GOT3 (cell line): ENCODE data around the gene LMO4.

Experiments used
- DNase-seq: peaks from one replicate; lab custom pipeline; 2025; ENCODE audit warnings: mixed read lengths; lab: John Stamatoyannopoulos, UW

LMO4 gene

GRCh38 chr1:87328272-87329050 is at the start of gene LMO4:
TSS of gene LMO4 (plus strand) at chr1:87328880. CDS start at chr1:87332016, 3,136 bp downstream.
- peak; percentile 41 for DNase-seq

GRCh38 chr1:87279536-87279875 is 49.2 kb upstream of the LMO4 start:
- no peak for DNase-seq

- no peak for DNase-seq
Observed at GRCh38 chr1:87279966-87280535, 48.6 kb upstream of the LMO4 start.

GRCh38 chr1:87284456-87285240 is 44.0 kb upstream of the LMO4 start:
- DNase-seq, result no peak

GRCh38 chr1:87291107-87291506 is 37.6 kb upstream of the LMO4 start:
- no peak for DNase-seq

- no peak for DNase-seq
Observed at GRCh38 chr1:87292684-87293493, 35.8 kb upstream of the LMO4 start.

GRCh38 chr1:87294633-87295032 is 34.0 kb upstream of the LMO4 start:
- DNase-seq, result no peak

- DNase-seq, result no peak
Observed at GRCh38 chr1:87295445-87296110, 33.1 kb upstream of the LMO4 start.

- no peak for DNase-seq
Observed at GRCh38 chr1:87296206-87296605, 32.5 kb upstream of the LMO4 start.

- DNase-seq, result no peak
Observed at GRCh38 chr1:87299661-87300060, 29.0 kb upstream of the LMO4 start.

- DNase-seq, result no peak
Observed at GRCh38 chr1:87300628-87301027, 28.1 kb upstream of the LMO4 start.

GRCh38 chr1:87305151-87305550 is 23.5 kb upstream of the LMO4 start:
- no peak for DNase-seq

- DNase-seq, result no peak
Observed at GRCh38 chr1:87305762-87306161, 22.9 kb upstream of the LMO4 start.

GRCh38 chr1:87307306-87307705 is 21.4 kb upstream of the LMO4 start:
- DNase-seq, result no peak

- no peak for DNase-seq
Observed at GRCh38 chr1:87307931-87308330, 20.7 kb upstream of the LMO4 start.

GRCh38 chr1:87314091-87314490 is 14.6 kb upstream of the LMO4 start:
- no peak for DNase-seq

GRCh38 chr1:87318056-87318650 is 10.5 kb upstream of the LMO4 start:
- DNase-seq, result no peak

GRCh38 chr1:87318806-87319205 is 9.9 kb upstream of the LMO4 start:
- DNase-seq, result no peak

- DNase-seq, result no peak
Observed at GRCh38 chr1:87325982-87326738, 2.5 kb upstream of the LMO4 start.
